ENCODE measurements around the gene CAPN5. TPM values are rescaled to one million over a fixed set of nuclear protein-coding genes. Genes with fewer than 3 reads are reported as not detected.

The CAPN5 gene
- total RNA-seq, 1 donor from 2014 or later = 7.3 TPM

DNA sequence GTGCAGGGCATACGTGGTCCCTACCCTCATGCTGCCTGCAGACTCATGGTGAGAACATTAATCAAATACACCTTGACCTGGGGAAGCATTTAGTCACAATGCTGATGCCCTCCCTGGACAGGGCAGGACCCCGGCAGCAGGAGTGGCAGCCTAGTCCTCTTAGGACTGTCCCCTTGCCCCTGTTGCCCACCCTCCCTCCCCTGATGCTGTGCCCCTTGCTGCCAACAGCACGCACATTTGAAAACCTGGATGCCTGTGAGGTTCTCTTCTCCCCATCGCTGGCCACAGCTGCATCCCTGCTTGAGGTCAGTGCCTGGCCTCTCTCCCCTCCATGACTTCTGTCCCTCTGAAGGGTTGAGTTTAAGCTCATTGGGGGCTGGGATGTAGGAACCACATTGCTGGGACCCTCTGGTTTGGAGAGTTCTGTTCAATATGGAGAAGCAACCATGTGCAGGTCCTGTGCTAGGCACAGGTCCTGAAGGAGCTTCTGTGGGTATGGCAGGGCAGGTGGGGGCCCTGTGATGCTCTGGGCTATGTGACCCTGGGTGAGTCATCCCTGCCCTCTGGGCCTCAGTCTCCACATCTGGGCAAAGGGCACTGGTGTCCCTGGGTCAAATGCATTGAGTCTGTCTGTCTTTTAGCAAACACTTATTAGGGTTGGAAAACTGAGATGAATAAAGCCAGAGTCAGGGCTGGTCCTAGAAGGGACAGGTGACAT is 92.6 kb downstream of the CAPN5 start:
- TF ChIP-seq, protein P1, sequence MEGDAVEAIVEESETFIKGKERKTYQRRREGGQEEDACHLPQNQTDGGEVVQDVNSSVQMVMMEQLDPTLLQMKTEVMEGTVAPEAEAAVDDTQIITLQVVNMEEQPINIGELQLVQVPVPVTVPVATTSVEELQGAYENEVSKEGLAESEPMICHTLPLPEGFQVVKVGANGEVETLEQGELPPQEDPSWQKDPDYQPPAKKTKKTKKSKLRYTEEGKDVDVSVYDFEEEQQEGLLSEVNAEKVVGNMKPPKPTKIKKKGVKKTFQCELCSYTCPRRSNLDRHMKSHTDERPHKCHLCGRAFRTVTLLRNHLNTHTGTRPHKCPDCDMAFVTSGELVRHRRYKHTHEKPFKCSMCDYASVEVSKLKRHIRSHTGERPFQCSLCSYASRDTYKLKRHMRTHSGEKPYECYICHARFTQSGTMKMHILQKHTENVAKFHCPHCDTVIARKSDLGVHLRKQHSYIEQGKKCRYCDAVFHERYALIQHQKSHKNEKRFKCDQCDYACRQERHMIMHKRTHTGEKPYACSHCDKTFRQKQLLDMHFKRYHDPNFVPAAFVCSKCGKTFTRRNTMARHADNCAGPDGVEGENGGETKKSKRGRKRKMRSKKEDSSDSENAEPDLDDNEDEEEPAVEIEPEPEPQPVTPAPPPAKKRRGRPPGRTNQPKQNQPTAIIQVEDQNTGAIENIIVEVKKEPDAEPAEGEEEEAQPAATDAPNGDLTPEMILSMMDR (conservative IDR thresholded peaks at IDR 0.05; ENCODE audit: low read depth, low read length) = no peak
- DNase-seq (ENCODE audit: low read depth) = no peak
- no peak overlapping the region for H3K4me3 ChIP-seq (ENCODE audit: low read depth, low read length)

DNA sequence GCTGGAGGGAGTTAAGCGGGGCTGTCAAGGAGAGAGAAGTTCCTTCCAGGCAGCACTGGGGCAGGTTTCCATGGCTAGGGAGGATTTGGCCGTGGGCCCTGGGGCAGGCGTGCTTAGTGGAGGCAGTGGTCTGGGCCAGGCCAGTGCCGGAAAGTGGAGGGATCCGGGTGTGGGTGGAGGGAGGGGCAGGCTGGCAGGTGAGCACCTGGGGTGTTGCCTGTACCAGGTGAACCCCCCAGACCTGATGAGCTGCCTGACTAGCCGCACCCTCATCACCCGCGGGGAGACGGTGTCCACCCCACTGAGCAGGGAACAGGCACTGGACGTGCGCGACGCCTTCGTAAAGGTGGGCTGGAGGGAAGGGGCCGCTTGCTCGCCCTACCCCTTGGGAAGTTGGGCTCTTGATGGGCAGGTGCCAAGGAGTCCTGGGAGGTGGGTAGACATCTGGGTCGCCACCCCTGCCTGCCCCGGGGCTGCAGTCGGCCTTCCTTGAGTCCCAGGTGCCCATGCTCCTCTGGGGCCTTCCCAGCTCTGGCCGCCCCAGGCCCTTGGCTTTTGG is 93.2 kb downstream of the CAPN5 start:
- TF ChIP-seq, protein P1 (conservative IDR thresholded peaks at IDR 0.05; ENCODE audit: low read depth, low read length) = no peak
- H3K4me3 ChIP-seq (ENCODE audit: low read depth, low read length) = no peak overlapping the region
- DNase-seq (ENCODE audit: low read depth) = no peak

DNA sequence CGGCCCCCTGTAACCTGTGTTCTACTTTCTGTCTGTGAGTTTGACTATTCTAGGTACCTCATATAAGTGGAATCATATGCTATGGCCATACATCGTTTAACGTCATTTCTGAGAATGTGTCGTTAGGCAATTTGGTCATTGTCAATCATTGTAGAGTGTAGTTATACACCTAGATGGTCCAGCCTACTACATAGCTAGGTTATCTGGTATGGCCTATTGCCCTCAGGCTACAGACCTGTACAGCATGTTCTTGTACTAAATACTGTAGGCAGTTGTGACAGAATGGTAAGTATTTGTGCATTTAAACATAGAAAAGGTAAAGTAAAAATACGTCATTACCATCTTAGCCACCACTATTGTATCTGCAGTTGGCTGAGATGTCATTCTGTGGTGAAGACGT is 96.5 kb downstream of the CAPN5 start:
- no peak overlapping the region for H3K4me3 ChIP-seq (ENCODE audit: low read depth, low read length)
- no peak for DNase-seq (ENCODE audit: low read depth)
- TF ChIP-seq, protein P1 (conservative IDR thresholded peaks at IDR 0.05; ENCODE audit: low read depth, low read length) = no peak

DNA sequence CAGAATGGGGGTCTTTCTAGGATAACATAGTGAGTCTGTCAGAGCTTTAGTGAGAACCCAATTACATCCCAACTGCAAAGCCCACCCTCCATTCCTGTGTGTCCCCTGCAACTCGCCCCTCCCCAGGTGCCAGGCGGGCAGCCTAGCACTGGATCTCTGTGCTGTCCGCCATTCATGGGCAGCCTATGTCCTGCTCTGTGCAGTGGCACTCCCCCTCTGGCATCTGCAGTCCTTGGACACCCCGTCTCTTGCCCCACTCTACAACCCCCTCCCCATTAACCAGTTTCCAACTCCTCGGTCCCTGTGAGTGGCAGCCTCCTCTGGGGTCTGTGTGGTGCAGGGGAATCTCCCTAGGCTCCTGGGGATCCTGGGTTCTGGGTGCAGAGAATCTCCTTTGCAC is 98.3 kb downstream of the CAPN5 start:
- H3K4me3 ChIP-seq (ENCODE audit: low read depth, low read length) = no peak overlapping the region
- no peak for DNase-seq (ENCODE audit: low read depth)
- TF ChIP-seq, protein P1 (conservative IDR thresholded peaks at IDR 0.05; ENCODE audit: low read depth, low read length) = no peak

DNA sequence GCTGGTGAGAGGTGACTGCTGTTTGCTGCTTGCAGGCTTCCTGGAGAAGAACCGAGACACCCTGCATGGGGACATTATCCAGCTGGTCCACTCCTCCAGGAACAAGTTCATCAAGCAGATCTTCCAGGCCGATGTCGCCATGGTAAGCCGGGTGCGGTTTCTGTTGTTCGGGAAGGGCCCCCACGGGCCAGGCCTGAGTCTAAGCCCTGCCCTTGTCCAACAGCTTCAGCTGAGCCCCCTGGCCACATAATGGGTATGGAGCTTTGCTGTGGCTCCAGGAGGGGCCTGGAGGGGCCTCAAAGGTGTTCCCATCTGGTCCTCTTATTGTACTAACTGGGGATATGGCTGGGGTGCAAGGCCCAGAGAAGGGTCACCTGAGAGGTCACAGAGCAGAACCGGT is 99.2 kb downstream of the CAPN5 start:
- no peak for DNase-seq (ENCODE audit: low read depth)
- TF ChIP-seq, protein P1 (conservative IDR thresholded peaks at IDR 0.05; ENCODE audit: low read depth, low read length) = no peak
- no peak overlapping the region for H3K4me3 ChIP-seq (ENCODE audit: low read depth, low read length)

DNA sequence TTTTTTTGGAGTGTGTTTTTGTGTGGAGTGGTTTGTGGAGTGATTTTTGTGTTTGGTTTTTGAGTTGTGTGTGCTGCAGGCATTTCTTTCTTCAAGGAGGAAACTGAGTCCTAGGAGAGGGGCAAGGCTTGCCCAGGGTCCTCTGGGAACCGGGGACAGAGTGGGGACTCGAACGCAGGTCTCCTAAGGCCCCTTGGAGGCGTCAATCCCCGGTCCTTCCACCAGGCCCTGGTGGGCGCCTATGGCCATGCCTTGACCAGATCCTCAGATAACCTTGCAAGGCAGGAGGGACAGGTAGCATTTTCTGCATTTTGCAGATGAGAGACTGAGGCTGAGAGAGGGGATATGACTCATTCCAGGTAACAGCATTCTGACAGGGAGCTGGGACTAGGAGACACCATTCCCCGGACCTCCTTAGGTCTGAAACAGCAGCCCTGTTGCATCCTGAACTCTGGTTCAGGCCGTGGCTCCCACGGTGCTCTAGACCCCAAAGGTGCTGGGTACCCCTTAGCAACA is 100.4 kb downstream of the CAPN5 start:
- DNase-seq (ENCODE audit: low read depth) = no peak
- TF ChIP-seq, protein P1 (conservative IDR thresholded peaks at IDR 0.05; ENCODE audit: low read depth, low read length) = no peak
- H3K4me3 ChIP-seq (ENCODE audit: low read depth, low read length) = no peak overlapping the region

DNA sequence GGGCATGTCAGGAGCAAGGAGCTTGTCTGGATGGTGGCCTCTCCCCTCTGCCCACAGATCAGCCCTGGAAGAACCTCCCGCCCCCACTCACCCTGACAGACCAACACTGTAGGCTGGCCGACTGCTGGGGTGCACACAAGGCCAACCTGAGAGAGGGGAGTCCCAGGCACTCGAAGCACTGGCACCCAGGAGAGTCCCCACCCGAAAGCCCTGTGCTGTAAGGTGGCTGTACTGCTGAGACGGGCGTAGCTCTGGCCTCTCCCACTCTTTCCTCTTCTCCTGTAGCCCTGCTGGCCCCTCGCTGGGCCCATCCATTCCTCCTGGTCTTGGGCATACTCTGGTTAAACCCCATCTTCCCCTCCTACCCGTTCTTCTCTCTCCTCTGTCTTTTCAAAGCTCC is 101.0 kb downstream of the CAPN5 start:
- DNase-seq (ENCODE audit: low read depth) = no peak
- TF ChIP-seq, protein P1 (conservative IDR thresholded peaks at IDR 0.05; ENCODE audit: low read depth, low read length) = no peak
- no peak overlapping the region for H3K4me3 ChIP-seq (ENCODE audit: low read depth, low read length)
